Keratinocyte (primary cell): ENCODE results near the gene GAS5. TPM values are rescaled to one million over a fixed set of nuclear protein-coding genes. Genes with fewer than 3 reads are reported as not detected.

ENCODE experiments used
- DNase-seq: peaks from one replicate; pipeline ENCODE4 v3.0.0-alpha.2; 2011; ENCODE audit warnings: low read depth, missing footprints, low spot score
- FAIRE-seq: peaks from 2 replicates; lab custom pipeline; 2011; peaks lifted over from hg19 to GRCh38; lab: Jason Lieb, UNC
- H2AFZ ChIP-seq: 2 replicates; pipeline ENCODE4 v1.6.0; 2012; ENCODE audit warnings: low read length, control low read depth, inconsistent platforms; ENCODE audit not compliant: control insufficient read depth
- H3K27ac ChIP-seq: 2 replicates; pipeline ENCODE4 v1.5.1; 2011; ENCODE audit warnings: low read length; ENCODE audit not compliant: control insufficient read depth, insufficient read depth
- H3K27me3 ChIP-seq: 3 replicates; pipeline ENCODE4 v1.6.0; 2011; ENCODE audit warnings: low read length; ENCODE audit not compliant: control insufficient read depth, insufficient read depth; ENCODE audit errors: extremely low read depth
- H3K36me3 ChIP-seq, 2 experiments: 2 replicates in 1 of 2; 3 replicates in 1 of 2; pipeline ENCODE4 v1.5.1; 2011; ENCODE audit warnings: low read length in 2 of 2, mild to moderate bottlenecking in 1 of 2; ENCODE audit not compliant: control insufficient read depth in 2 of 2, insufficient read depth in 2 of 2; ENCODE audit errors: extremely low read depth in 1 of 2
- H3K4me1 ChIP-seq: 3 replicates; pipeline ENCODE4 v1.5.1; 2011; ENCODE audit warnings: low read length; ENCODE audit not compliant: control insufficient read depth, insufficient read depth; ENCODE audit errors: extremely low read depth
- H3K4me2 ChIP-seq: 3 replicates; pipeline ENCODE4 v1.6.0; 2011; ENCODE audit warnings: low read depth, low read length; ENCODE audit not compliant: control insufficient read depth, insufficient read depth; ENCODE audit errors: extremely low read depth
- H3K4me3 ChIP-seq, 3 experiments: fragments of 200-600 bp in 1 of 3; sonication (generic) in 1 of 3; 2 replicates in 2 of 3; 3 replicates in 1 of 3; pipeline ENCODE4 v1.5.1; 2011 to 2016; ENCODE audit warnings: low read length in 3 of 3, mild to moderate bottlenecking in 3 of 3, control low read depth in 2 of 3, inconsistent platforms in 1 of 3, low read depth in 1 of 3, mixed read lengths in 1 of 3, mixed run types in 1 of 3, moderate library complexity in 1 of 3; ENCODE audit not compliant: control insufficient read depth in 2 of 3, insufficient read depth in 2 of 3; ENCODE audit errors: extremely low read depth in 1 of 3
- H3K79me2 ChIP-seq: 2 replicates; pipeline ENCODE4 v1.6.0; 2012; ENCODE audit warnings: low read length; ENCODE audit not compliant: control insufficient read depth, insufficient read depth
- H3K9ac ChIP-seq: 3 replicates; pipeline ENCODE4 v1.6.0; 2011; ENCODE audit warnings: low read length; ENCODE audit not compliant: control insufficient read depth, insufficient read depth; ENCODE audit errors: extremely low read depth
- H3K9me1 ChIP-seq: 3 replicates; pipeline ENCODE4 v1.6.0; 2011; ENCODE audit warnings: low read length; ENCODE audit not compliant: control insufficient read depth, insufficient read depth; ENCODE audit errors: extremely low read depth
- H3K9me3 ChIP-seq: 2 replicates; pipeline ENCODE4 v1.5.1; 2012; ENCODE audit warnings: low read depth, low read length; ENCODE audit not compliant: control insufficient read depth
- H4K20me1 ChIP-seq: 3 replicates; pipeline ENCODE4 v1.6.0; 2011; ENCODE audit warnings: low read length; ENCODE audit not compliant: control insufficient read depth, insufficient read depth; ENCODE audit errors: extremely low read depth
- EZH2 ChIP-seq: IDR thresholded peaks from one replicate; pipeline ENCODE4 v1.6.1; 2012; ENCODE audit warnings: inconsistent platforms, mild to moderate bottlenecking, low read length, moderate library complexity
- dilution Hi-C: fragments of 300-500 bp; cut with MboI; formaldehyde crosslinking; loops from one replicate; pipeline ENCODE4 v1.7.0; 2020; ENCODE audit warnings: low sequenced_read_pairs; ENCODE audit not compliant: extremely low pct_ligation_motif_present
- polyA plus RNA-seq, 5 experiments: library from polyadenylated mRNA; depleted of rRNA in 3 of 5; stranded (reverse) in 3 of 5; stranded (forward) in 1 of 5; unstranded in 1 of 5; fragments of >200 nt; gene quantifications; 1 replicate in 1 of 5; 2 replicates in 3 of 5; 3 replicates in 1 of 5; pipeline versions ENCODE4 v1.2.1 to v1.2.3, GENCODE V29; 2011 to 2012; ENCODE audit warnings: missing spikeins in 2 of 5, low read depth in 1 of 5, low replicate concordance in 1 of 5
- TF ChIP-seq, protein P1 (sequence below), 3 experiments: IDR thresholded peaks in 1 of 3; conservative IDR thresholded peaks in 1 of 3; optimal IDR thresholded peaks in 1 of 3; 2 replicates in 2 of 3; 3 replicates in 1 of 3; pipeline versions ENCODE3 to v1.5.1; 2011; ENCODE audit warnings: low read length in 3 of 3, mild to moderate bottlenecking in 3 of 3, moderate library complexity in 2 of 3, control low read depth in 1 of 3, inconsistent platforms in 1 of 3; ENCODE audit not compliant: insufficient read depth in 2 of 3; ENCODE audit errors: extremely low read depth in 1 of 3

The GAS5 gene
- polyA plus RNA-seq, 1 donor (not counting 4 experiments of a cell fraction or from before 2014, with no cell fraction given), result 1,196 TPM

DNA sequence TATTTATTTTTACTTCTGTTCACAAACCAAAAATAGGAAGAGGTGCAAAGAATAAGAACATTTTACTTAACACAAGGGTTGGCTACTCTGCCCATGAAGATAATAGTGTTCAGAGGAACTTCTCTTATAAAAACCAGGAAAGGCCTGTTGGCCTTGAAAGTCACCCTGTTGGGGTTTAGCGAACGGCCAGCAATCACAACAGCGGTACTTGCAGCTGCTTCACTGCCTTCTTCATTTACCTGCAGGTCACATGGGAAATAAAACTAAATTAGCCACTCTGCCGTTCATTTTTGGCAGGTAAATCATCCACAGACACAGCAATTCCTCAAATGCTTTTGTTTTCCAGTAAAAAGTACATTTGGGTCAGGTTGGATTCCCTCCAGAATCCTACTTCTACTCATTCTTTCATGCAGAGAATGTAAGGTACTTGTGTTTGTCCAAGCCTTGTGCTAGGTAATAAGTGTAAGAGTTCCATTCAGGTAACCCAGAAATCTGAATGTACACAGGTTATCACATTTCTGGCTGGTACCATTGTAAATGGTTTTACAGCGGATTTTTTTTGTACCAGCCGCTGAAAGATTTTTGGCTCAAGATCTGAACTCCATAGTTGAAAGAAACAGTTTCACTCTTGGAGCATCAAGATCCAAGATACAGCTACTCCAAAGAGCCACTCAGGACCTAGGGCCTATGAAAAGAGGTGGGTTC lies 36.2 kb upstream of the GAS5 start:
- Histone ChIP-seq H3K4me3 (no peak overlapping the region), H3K4me2 (no peak overlapping the region), H3K79me2 (no peaks in the 10 kb centered on the region), H3K27me3 (no peaks in the 10 kb centered on the region), H3K36me3 (no peaks in the 10 kb centered on the region), H3K4me1 (no peaks in the 10 kb centered on the region), H4K20me1 (no peaks in the 10 kb centered on the region), H3K9ac (no peak overlapping the region), H3K9me1 (no peaks in the 10 kb centered on the region), H3K9me3 (no peaks in the 10 kb centered on the region), H2AFZ (no peak overlapping the region), H3K27ac (no peak overlapping the region)
- TF ChIP-seq, protein P1, sequence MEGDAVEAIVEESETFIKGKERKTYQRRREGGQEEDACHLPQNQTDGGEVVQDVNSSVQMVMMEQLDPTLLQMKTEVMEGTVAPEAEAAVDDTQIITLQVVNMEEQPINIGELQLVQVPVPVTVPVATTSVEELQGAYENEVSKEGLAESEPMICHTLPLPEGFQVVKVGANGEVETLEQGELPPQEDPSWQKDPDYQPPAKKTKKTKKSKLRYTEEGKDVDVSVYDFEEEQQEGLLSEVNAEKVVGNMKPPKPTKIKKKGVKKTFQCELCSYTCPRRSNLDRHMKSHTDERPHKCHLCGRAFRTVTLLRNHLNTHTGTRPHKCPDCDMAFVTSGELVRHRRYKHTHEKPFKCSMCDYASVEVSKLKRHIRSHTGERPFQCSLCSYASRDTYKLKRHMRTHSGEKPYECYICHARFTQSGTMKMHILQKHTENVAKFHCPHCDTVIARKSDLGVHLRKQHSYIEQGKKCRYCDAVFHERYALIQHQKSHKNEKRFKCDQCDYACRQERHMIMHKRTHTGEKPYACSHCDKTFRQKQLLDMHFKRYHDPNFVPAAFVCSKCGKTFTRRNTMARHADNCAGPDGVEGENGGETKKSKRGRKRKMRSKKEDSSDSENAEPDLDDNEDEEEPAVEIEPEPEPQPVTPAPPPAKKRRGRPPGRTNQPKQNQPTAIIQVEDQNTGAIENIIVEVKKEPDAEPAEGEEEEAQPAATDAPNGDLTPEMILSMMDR (optimal IDR thresholded peaks at IDR 0.05 in 1 of 3, IDR thresholded peaks at IDR 0.05 in 1 of 3, conservative IDR thresholded peaks at IDR 0.05 in 1 of 3; ENCODE audit: extremely low read depth in 1 of 3, insufficient read depth in 2 of 3, low read length in 3 of 3), result no peak
- no peak for TF ChIP-seq EZH2
- dilution Hi-C loops, result no loop called here
- DNase-seq (no peak), FAIRE-seq (no peak)

DNA sequence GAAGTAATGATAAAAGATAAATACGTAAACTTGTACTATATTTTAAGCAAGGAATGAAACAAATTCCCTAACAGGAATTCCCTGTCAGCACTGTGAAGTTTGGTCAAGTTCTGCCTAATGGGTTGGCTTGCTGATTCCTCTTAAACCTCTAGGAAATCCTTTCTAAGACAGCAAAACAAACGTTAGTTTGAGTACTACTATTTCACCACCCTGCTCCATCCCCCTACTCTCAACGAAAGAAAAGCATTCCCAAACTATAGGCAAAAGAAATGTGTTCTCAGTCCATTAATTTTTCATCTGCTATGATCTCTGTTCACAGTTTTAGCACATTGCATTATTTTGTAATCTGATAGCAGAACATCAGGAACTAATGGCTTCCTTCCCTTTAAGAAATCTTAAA lies 33.2 kb upstream of the GAS5 start:
- dilution Hi-C loops, result no loop called here
- DNase-seq (no peak), FAIRE-seq (no peak)
- H3K79me2 ChIP-seq, result no peaks in the 10 kb centered on the region
- H3K36me3 ChIP-seq, result no peaks in the 10 kb centered on the region
- no peak overlapping the region for H3K4me3 ChIP-seq
- TF ChIP-seq EZH2, result no peak
- TF ChIP-seq, protein P1 (optimal IDR thresholded peaks at IDR 0.05 in 1 of 3, IDR thresholded peaks at IDR 0.05 in 1 of 3, conservative IDR thresholded peaks at IDR 0.05 in 1 of 3; ENCODE audit: extremely low read depth in 1 of 3, insufficient read depth in 2 of 3, low read length in 3 of 3), result no peak
- H3K9ac ChIP-seq, result no peak overlapping the region
- no peak overlapping the region for H3K27ac ChIP-seq
- H3K9me3 ChIP-seq, result no peaks in the 10 kb centered on the region
- no peaks in the 10 kb centered on the region for H3K9me1 ChIP-seq
- H3K27me3 ChIP-seq, result no peaks in the 10 kb centered on the region
- H3K4me2 ChIP-seq, result no peak overlapping the region
- no peaks in the 10 kb centered on the region for H4K20me1 ChIP-seq
- H2AFZ ChIP-seq, result no peak overlapping the region
- H3K4me1 ChIP-seq, result no peaks in the 10 kb centered on the region
